ENCODE data around the gene LRRN2. TPM values are rescaled to one million over a fixed set of nuclear protein-coding genes. Genes with fewer than 3 reads are reported as not detected.

Gene LRRN2
- total and polyA plus RNA-seq, 4 donors, result 0.97 to 4.4 (median 1.2) TPM

DNA sequence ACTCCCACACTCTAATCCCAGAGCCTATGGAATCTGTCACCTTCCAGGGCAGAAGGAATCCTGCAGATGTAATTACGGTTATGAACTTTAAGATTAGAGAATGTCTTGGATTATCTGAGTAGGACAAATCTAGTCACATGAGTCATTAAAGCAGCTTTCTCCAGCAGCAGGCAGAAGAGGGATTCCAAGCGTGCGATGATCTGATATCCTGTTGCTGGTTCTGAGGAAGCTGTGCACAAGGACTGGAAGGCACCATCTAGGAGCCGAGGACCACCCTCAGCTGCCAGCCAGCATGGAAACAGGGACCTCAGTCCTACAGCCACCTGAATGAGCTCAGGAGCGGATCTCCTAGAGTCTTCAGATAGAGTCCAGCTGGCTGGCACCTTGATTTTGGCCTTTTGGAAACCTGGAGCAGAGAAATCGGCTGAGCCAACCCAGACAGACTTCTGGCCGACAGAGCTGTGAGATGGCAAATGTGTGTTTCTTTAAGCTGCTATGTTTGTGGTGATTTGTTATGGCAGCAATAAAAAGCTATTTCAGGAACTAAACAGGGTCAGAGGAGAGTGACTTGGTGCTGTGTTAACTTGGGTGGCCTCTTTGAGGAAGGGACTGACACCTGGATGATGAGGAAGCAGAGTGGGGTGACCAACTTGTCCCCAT lies 34.5 kb downstream of the LRRN2 start:
- Histone ChIP-seq H3K9me3 (ENCODE audit: control insufficient read depth in 4 of 4, insufficient read depth in 3 of 4, low read length in 3 of 4) (no peaks in the 10 kb centered on the region), H3K36me3 (ENCODE audit: control insufficient read depth in 4 of 4, insufficient read depth in 4 of 4, low read length in 4 of 4) (no peaks in the 10 kb centered on the region), H3K27ac (ENCODE audit: low read depth in 1 of 2, low read length in 1 of 2) (no peak overlapping the region), H3K9ac (ENCODE audit: insufficient read depth in 1 of 2, low read length in 2 of 2) (no peak overlapping the region), H3K27me3 (ENCODE audit: control insufficient read depth in 3 of 3, insufficient read depth in 3 of 3, low read length in 2 of 3) (peaks cover 2 to 18% (median 13%) of the 10 kb centered on the region in 3 donors), H3K4me1 (ENCODE audit: control insufficient read depth in 5 of 5, insufficient read depth in 5 of 5, low read length in 5 of 5) (no peaks in the 10 kb centered on the region), H3K4me3 (no peak overlapping the region)
- TF ChIP-seq, protein P1, sequence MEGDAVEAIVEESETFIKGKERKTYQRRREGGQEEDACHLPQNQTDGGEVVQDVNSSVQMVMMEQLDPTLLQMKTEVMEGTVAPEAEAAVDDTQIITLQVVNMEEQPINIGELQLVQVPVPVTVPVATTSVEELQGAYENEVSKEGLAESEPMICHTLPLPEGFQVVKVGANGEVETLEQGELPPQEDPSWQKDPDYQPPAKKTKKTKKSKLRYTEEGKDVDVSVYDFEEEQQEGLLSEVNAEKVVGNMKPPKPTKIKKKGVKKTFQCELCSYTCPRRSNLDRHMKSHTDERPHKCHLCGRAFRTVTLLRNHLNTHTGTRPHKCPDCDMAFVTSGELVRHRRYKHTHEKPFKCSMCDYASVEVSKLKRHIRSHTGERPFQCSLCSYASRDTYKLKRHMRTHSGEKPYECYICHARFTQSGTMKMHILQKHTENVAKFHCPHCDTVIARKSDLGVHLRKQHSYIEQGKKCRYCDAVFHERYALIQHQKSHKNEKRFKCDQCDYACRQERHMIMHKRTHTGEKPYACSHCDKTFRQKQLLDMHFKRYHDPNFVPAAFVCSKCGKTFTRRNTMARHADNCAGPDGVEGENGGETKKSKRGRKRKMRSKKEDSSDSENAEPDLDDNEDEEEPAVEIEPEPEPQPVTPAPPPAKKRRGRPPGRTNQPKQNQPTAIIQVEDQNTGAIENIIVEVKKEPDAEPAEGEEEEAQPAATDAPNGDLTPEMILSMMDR (IDR thresholded peaks at IDR 0.05; ENCODE audit: control extremely low read depth, extremely low read depth), result no peak
- DNase-seq (no peak), ATAC-seq (ENCODE audit: insufficient read depth, low FRiP score) (no peak)
- 63 to 78% methylated on average over 7 of the region's 7 CpGs for WGBS, 2 donors

DNA sequence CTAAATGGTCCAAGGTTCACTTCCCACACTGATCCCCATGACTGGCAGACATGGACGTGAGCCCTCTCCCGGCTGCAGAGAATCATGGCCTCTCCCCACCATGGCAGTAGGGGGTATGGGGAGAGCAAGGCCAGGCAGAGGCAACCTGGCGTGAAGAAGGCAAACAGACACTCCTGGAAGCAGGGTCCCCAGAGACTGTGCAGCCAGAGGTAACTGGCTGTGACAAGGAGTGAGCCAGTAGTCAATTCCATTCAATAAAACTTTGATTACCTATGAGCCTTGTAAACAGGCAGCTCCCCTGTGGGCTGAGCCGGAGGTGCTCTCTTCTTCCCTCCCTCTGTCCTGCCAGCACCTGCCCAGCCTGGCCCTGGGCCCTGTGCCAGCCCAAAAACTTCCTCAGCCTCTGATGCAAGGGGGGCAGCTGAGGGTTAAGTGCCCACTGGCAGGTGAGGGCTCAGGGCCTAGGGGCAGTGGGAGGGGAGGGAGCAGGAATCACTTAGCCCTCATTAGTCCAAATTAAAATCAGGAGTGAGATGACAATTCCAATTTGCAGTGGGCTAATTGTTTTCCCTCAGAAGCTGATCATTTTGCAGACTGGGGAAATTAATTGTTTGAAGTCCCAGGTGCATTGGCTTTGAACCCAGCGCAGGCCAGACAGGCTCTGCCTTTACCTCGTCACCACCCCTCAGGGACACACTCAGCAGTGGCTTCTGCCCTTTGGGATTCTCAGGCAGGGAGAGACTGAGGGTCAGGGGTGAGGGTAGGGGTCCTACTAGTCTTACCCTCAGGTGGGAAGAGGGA lies 35.6 kb downstream of the LRRN2 start:
- Histone ChIP-seq H3K27me3 (ENCODE audit: control insufficient read depth in 3 of 3, insufficient read depth in 3 of 3, low read length in 2 of 3) (peaks cover 2 to 18% (median 13%) of the 10 kb centered on the region in 3 donors), H3K9me3 (ENCODE audit: control insufficient read depth in 4 of 4, insufficient read depth in 3 of 4, low read length in 3 of 4) (no peaks in the 10 kb centered on the region), H3K9ac (ENCODE audit: insufficient read depth in 1 of 2, low read length in 2 of 2) (no peak overlapping the region), H3K36me3 (ENCODE audit: control insufficient read depth in 4 of 4, insufficient read depth in 4 of 4, low read length in 4 of 4) (no peaks in the 10 kb centered on the region), H3K4me3 (no peak overlapping the region), H3K27ac (ENCODE audit: low read depth in 1 of 2, low read length in 1 of 2) (no peak overlapping the region), H3K4me1 (ENCODE audit: control insufficient read depth in 5 of 5, insufficient read depth in 5 of 5, low read length in 5 of 5) (no peaks in the 10 kb centered on the region)
- TF ChIP-seq, protein P1 (IDR thresholded peaks at IDR 0.05; ENCODE audit: control extremely low read depth, extremely low read depth), result no peak
- WGBS, 2 donors, result 90% methylated on average over 6 of the region's 6 CpGs
- no peak for ATAC-seq (ENCODE audit: insufficient read depth, low FRiP score)
- no peak for DNase-seq

DNA sequence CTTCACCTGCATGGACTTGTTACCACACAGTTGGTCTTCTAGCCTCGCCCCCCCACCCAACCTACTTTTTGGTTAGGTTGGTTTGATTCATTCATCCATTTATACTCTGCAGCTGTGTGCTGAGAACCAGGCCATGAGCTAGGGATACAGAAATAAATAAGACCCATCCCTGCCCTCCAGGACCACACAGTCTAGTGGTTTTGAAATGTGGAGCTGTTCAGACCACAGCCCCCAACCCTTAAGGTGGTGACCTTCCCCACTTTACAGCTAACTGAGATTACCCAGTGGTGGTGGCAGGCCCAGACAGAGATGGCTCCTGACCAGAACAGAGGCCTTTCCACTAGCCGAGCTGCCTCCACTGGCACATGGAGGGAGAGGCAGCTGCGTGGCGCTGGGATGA lies 37.0 kb downstream of the LRRN2 start:
- 91 to 98% methylated on average over 4 of the region's 4 CpGs for WGBS, 2 donors
- H3K36me3 ChIP-seq (ENCODE audit: control insufficient read depth in 4 of 4, insufficient read depth in 4 of 4, low read length in 4 of 4), result no peaks in the 10 kb centered on the region
- peaks cover 0 to 18% (median 13%) of the 10 kb centered on the region in 3 donors for H3K27me3 ChIP-seq (ENCODE audit: control insufficient read depth in 3 of 3, insufficient read depth in 3 of 3, low read length in 2 of 3)
- no peak overlapping the region for H3K9ac ChIP-seq (ENCODE audit: insufficient read depth in 1 of 2, low read length in 2 of 2)
- ATAC-seq (ENCODE audit: insufficient read depth, low FRiP score), result no peak
- TF ChIP-seq, protein P1 (IDR thresholded peaks at IDR 0.05; ENCODE audit: control extremely low read depth, extremely low read depth), result no peak
- no peak overlapping the region for H3K4me3 ChIP-seq
- peaks cover 0 to under 1% (median 0%) of the 10 kb centered on the region in 5 donors for H3K4me1 ChIP-seq (ENCODE audit: control insufficient read depth in 5 of 5, insufficient read depth in 5 of 5, low read length in 5 of 5)
- no peaks in the 10 kb centered on the region for H3K9me3 ChIP-seq (ENCODE audit: control insufficient read depth in 4 of 4, insufficient read depth in 3 of 4, low read length in 3 of 4)
- no peak overlapping the region for H3K27ac ChIP-seq (ENCODE audit: low read depth in 1 of 2, low read length in 1 of 2)
- DNase-seq, result no peak
